ENCODE results near the gene FZD7.

GRCh38 chr2:201994973-201995638 lies 38.5 kb upstream of the FZD7 start:
- TF ChIP-seq POLR2A (IDR thresholded peaks at IDR 0.05; ENCODE audit: low read length) (no peak), GATA1 (IDR thresholded peaks at IDR 0.05; ENCODE audit: low read depth, low read length) (no peak)

Data from erythroblast (primary cell).